Measurements from ENCODE around the gene CORO6. TPM values are rescaled to one million over a fixed set of nuclear protein-coding genes. Genes with fewer than 3 reads are reported as not detected.

CORO6 gene
- polyA plus RNA-seq, 1 donor (not counting 4 experiments of a cell fraction or from before 2014, with no cell fraction given): 20.5 TPM

GRCh38 chr17:29582772-29583171 is 39.9 kb downstream of the CORO6 start:
- no peak overlapping the region for H3K4me2 ChIP-seq (ENCODE audit: control insufficient read depth, extremely low read depth, insufficient read depth, low read depth, low read length)
- TF ChIP-seq CTCF (optimal IDR thresholded peaks at IDR 0.05 in 1 of 3, IDR thresholded peaks at IDR 0.05 in 1 of 3, conservative IDR thresholded peaks at IDR 0.05 in 1 of 3; ENCODE audit: extremely low read depth in 1 of 3, insufficient read depth in 2 of 3, low read length in 3 of 3): no peak
- TF ChIP-seq EZH2 (IDR thresholded peaks at IDR 0.05; ENCODE audit: low read length): no peak
- peaks cover 56% of the 10 kb centered on the region for H3K79me2 ChIP-seq (ENCODE audit: control insufficient read depth, insufficient read depth, low read length)
- peaks cover 22% of the 10 kb centered on the region for H3K9me1 ChIP-seq (ENCODE audit: control insufficient read depth, extremely low read depth, insufficient read depth, low read length)
- dilution Hi-C loops (cut with MboI; ENCODE audit: extremely low pct_ligation_motif_present, low sequenced_read_pairs): no loop called here
- H4K20me1 ChIP-seq (ENCODE audit: control insufficient read depth, extremely low read depth, insufficient read depth, low read length): peaks cover 26% of the 10 kb centered on the region
- DNase-seq (ENCODE audit: low read depth, low spot score) (no peak), FAIRE-seq (no peak)
- H2AFZ ChIP-seq (ENCODE audit: control insufficient read depth, low read length): no peak overlapping the region
- H3K9ac ChIP-seq (ENCODE audit: control insufficient read depth, extremely low read depth, insufficient read depth, low read length): no peak overlapping the region
- H3K9me3 ChIP-seq (ENCODE audit: control insufficient read depth, low read depth, low read length): no peaks in the 10 kb centered on the region
- no peak overlapping the region for H3K4me3 ChIP-seq (ENCODE audit: control insufficient read depth in 2 of 3, extremely low read depth in 1 of 3, insufficient read depth in 2 of 3, low read depth in 1 of 3, low read length in 3 of 3)
- H3K36me3 ChIP-seq (ENCODE audit: control insufficient read depth in 2 of 2, extremely low read depth in 1 of 2, insufficient read depth in 2 of 2, low read length in 2 of 2): peaks cover 28 to 41% of the 10 kb centered on the region in 2 experiments
- H3K4me1 ChIP-seq (ENCODE audit: control insufficient read depth, extremely low read depth, insufficient read depth, low read length): peaks cover 68% of the 10 kb centered on the region
- no peaks in the 10 kb centered on the region for H3K27me3 ChIP-seq (ENCODE audit: control insufficient read depth, extremely low read depth, insufficient read depth, low read length)
- no peak overlapping the region for H3K27ac ChIP-seq (ENCODE audit: control insufficient read depth, insufficient read depth, low read length)

- H3K79me2 ChIP-seq (ENCODE audit: control insufficient read depth, insufficient read depth, low read length): peaks cover 52% of the 10 kb centered on the region
- H4K20me1 ChIP-seq (ENCODE audit: control insufficient read depth, extremely low read depth, insufficient read depth, low read length): peaks cover 25% of the 10 kb centered on the region
- no peaks in the 10 kb centered on the region for H3K9me3 ChIP-seq (ENCODE audit: control insufficient read depth, low read depth, low read length)
- H3K9ac ChIP-seq (ENCODE audit: control insufficient read depth, extremely low read depth, insufficient read depth, low read length): no peak overlapping the region
- H3K27me3 ChIP-seq (ENCODE audit: control insufficient read depth, extremely low read depth, insufficient read depth, low read length): no peaks in the 10 kb centered on the region
- FAIRE-seq: no peak
- H3K4me1 ChIP-seq (ENCODE audit: control insufficient read depth, extremely low read depth, insufficient read depth, low read length): peaks cover 64% of the 10 kb centered on the region
- peaks cover 22% of the 10 kb centered on the region for H3K9me1 ChIP-seq (ENCODE audit: control insufficient read depth, extremely low read depth, insufficient read depth, low read length)
- peak overlapping the region in 1 of 3 experiments; percentile 25 for H3K4me3 ChIP-seq (ENCODE audit: control insufficient read depth in 2 of 3, extremely low read depth in 1 of 3, insufficient read depth in 2 of 3, low read depth in 1 of 3, low read length in 3 of 3)
- peaks cover 33 to 44% of the 10 kb centered on the region in 2 experiments for H3K36me3 ChIP-seq (ENCODE audit: control insufficient read depth in 2 of 2, extremely low read depth in 1 of 2, insufficient read depth in 2 of 2, low read length in 2 of 2)
- dilution Hi-C loops (cut with MboI; ENCODE audit: extremely low pct_ligation_motif_present, low sequenced_read_pairs): no loop called here
- TF ChIP-seq CTCF (optimal IDR thresholded peaks at IDR 0.05 in 1 of 3, IDR thresholded peaks at IDR 0.05 in 1 of 3, conservative IDR thresholded peaks at IDR 0.05 in 1 of 3; ENCODE audit: extremely low read depth in 1 of 3, insufficient read depth in 2 of 3, low read length in 3 of 3) (no peak), EZH2 (IDR thresholded peaks at IDR 0.05; ENCODE audit: low read length) (no peak)
- H3K27ac ChIP-seq (ENCODE audit: control insufficient read depth, insufficient read depth, low read length): peak overlapping the region; percentile 71
- peak overlapping the region; percentile 55 for H3K4me2 ChIP-seq (ENCODE audit: control insufficient read depth, extremely low read depth, insufficient read depth, low read depth, low read length)
- no peak for DNase-seq (ENCODE audit: low read depth, low spot score)
- no peak overlapping the region for H2AFZ ChIP-seq (ENCODE audit: control insufficient read depth, low read length)
Observed at GRCh38 chr17:29582254-29582765, 40.4 kb downstream of the CORO6 start.

Measured in keratinocyte (primary cell).